B cell (primary cell): Measurements from ENCODE around the gene PSPC1.

Experiments used
- CTCF ChIP-seq: fragments of 200-600 bp; IDR thresholded peaks from one replicate; pipeline ENCODE4 v1.8.0; 2022; ENCODE audit warnings: antibody characterized with exemption, mild to moderate bottlenecking
- EZH2 ChIP-seq: IDR thresholded peaks from 2 replicates; pipeline ENCODE4 v1.6.1; 2012; ENCODE audit warnings: borderline replicate concordance, low read depth, mild to moderate bottlenecking, moderate library complexity, low read length; ENCODE audit not compliant: insufficient read depth, poor library complexity, severe bottlenecking

GRCh38 chr13:19791953-19792537 lies 9.3 kb upstream of the PSPC1 start:
- no peak for TF ChIP-seq CTCF
- TF ChIP-seq EZH2 = no peak
